GM19240 (cell line): Measurements from ENCODE around the gene CD163L1.

Experiments
- DNase-seq: peaks from one replicate; pipeline ENCODE4 v3.0.0; 2011; ENCODE audit warnings: low spot score; ENCODE audit not compliant: insufficient read length

Gene CD163L1

DNA sequence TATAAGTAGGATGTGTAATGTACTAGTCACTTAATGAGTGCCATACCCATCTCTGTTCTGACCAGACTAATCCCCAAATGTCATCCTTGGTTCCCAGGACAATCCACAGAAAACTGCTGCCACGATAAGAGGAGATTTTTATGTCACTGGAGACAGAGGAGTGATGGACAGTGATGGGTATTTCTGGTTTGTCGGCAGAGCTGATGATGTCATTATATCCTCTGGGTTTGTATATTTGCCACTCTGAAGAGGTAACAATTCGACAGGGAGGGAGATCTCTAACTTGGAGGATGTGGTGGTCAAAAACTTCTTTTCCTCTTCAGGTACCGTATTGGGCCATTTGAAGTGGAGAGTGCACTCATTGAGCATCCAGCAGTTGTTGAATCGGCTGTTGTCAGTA is 119.8 kb downstream of the CD163L1 start:
- no peak for DNase-seq

DNA sequence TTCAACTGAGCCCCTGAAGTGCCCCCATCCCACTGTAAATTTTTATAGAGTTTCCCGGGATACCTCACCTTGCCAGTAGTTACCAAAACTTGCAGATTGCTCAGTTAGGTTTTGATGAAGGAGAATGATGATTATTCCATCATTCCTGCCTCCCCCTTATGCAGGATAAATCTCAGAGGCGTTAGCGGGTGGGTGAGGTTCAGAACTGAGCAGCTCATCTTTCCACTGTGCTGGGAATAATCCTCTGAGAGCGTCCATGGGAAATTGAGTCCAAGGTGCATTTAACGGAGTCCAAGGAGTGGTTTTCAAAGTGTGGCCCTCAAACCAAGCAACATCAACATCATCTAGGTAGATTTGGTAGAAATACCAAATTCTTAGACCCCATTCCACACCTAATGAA is 121.4 kb downstream of the CD163L1 start:
- DNase-seq: no peak

DNA sequence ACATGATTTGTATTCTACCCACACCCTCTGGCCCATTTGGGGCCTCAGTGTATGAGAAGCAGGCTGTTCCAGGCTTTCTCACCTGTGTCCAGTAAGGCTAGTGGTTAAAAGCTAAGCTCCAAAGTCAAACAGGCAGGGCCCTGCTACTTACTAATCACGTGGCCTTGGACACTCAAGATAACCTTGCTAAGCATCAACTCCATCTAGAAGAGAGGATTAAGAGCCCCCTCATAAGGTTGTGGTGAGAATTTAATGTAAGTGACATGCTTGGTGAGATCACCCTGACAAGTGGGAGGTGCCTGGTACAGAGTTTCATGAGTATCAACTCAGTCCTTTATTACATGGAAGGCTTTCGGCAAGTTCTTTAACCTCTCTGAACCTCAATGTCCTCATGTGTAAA is 122.3 kb downstream of the CD163L1 start:
- no peak for DNase-seq

- no peak for DNase-seq
These were observed 124.0 kb downstream of the CD163L1 start for GRCh38 chr12:7319930-7320329.

DNA sequence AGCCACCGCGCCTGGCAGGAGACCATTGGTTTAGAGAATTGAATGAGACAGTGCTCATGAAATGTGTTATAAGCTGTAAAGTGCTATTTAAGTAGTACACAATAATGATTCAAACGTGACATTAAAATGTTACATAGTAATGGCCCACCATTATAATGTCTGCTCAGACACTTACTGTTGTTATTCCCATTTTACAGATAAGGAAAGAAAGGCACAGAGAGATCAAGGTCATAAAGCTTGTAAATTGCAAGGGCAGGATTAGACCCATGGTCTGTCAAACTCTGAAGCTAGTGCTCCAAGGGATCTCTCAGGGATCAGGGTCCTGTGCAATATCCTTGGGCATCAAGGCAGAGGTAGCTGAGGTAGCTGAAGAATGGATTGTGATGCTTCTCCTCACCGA is 133.9 kb downstream of the CD163L1 start:
- no peak for DNase-seq
